ENCODE measurements around the gene HOXB3.

DNA sequence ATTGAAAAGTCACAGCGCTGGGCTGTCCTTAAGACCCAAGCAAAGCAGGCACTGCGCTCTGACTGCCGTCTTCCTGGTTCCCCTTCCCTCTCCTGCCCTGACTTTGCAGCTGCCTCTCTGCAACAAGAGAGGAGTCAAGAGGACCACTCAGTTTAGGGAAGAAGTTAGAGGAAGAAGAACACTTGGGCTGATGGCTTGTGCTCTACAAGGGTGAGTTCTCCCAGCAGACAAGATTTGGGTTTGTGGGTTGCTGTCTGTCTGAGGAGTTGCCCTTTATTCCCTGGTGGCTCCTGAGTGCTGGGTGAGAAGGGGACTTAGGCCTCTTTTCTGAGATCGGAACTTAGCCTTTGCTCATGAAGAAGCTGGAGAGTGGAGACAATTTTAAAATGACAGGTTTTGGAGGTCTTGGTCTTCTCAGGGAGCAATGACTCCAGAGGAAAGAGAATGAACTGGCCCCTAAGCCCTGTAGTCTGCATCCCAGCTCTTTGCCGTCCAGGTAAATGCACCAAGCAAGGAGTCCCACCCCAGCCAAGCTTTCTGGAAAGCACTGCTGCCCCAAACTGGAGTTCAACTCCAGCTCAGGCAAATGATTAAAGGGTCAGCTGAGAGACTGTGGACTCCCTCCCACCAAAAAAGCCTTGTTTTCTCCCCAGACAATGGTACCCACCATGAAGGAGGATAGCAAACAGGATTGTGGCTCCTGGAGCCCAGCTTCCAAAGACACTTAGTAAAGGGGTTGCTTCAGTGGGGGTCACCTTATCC lies 38.8 kb upstream of the HOXB3 start:
- TF ChIP-seq ZFP3 (CRISPR knock-in tag; IDR thresholded peaks at IDR 0.05) (no peak), GLIS3 (CRISPR knock-in tag; IDR thresholded peaks at IDR 0.05) (no peak), CSDC2 (CRISPR knock-in tag; IDR thresholded peaks at IDR 0.05) (no peak), ARNTL (CRISPR knock-in tag; IDR thresholded peaks at IDR 0.05; ENCODE audit: borderline replicate concordance, low read depth) (no peak), RARB (CRISPR knock-in tag; IDR thresholded peaks at IDR 0.05) (no peak), OSR1 (CRISPR knock-in tag; IDR thresholded peaks at IDR 0.05) (no peak)
- TF ChIP-seq, protein P1, sequence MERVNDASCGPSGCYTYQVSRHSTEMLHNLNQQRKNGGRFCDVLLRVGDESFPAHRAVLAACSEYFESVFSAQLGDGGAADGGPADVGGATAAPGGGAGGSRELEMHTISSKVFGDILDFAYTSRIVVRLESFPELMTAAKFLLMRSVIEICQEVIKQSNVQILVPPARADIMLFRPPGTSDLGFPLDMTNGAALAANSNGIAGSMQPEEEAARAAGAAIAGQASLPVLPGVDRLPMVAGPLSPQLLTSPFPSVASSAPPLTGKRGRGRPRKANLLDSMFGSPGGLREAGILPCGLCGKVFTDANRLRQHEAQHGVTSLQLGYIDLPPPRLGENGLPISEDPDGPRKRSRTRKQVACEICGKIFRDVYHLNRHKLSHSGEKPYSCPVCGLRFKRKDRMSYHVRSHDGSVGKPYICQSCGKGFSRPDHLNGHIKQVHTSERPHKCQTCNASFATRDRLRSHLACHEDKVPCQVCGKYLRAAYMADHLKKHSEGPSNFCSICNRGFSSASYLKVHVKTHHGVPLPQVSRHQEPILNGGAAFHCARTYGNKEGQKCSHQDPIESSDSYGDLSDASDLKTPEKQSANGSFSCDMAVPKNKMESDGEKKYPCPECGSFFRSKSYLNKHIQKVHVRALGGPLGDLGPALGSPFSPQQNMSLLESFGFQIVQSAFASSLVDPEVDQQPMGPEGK (CRISPR knock-in tag; IDR thresholded peaks at IDR 0.05; ENCODE audit: borderline replicate concordance) = no peak
- TF ChIP-seq, protein P2, sequence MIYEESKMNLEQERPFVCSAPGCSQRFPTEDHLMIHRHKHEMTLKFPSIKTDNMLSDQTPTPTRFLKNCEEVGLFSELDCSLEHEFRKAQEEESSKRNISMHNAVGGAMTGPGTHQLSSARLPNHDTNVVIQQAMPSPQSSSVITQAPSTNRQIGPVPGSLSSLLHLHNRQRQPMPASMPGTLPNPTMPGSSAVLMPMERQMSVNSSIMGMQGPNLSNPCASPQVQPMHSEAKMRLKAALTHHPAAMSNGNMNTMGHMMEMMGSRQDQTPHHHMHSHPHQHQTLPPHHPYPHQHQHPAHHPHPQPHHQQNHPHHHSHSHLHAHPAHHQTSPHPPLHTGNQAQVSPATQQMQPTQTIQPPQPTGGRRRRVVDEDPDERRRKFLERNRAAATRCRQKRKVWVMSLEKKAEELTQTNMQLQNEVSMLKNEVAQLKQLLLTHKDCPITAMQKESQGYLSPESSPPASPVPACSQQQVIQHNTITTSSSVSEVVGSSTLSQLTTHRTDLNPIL (CRISPR knock-in tag; IDR thresholded peaks at IDR 0.05; ENCODE audit: low read depth) = no peak

Data from SK-N-SH treated with all-trans-retinoic acid at 6 μM for 48 hours (cell line).